ENCODE data around the gene METTL4. TPM values are rescaled to one million over a fixed set of nuclear protein-coding genes. Genes with fewer than 3 reads are reported as not detected.

The METTL4 gene
- total and polyA plus RNA-seq, 12 donors, result 3.9 to 9.9 (median 5.4) TPM

DNA sequence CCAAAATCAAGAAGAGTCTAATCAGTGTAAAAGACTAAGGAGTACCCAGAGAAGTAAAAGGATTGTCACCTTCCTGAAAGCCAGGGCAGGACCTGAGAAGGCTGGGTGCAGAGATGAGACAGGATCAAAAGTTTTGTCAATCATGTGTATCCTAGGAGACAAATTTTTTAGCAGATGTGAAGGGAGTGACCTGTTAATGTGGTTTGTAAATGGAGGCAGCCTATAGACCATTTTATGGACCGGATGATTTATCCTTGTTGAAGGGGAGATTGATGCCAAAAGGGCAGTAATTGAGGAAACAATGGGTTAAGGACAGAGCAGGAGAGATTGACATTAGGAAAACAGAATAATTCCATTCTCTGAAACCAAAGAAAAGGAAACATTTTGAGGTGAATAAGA is 865 bp upstream of the METTL4 start:
- H3K9me3 ChIP-seq, result no peaks in the 10 kb centered on the region
- peak overlapping the region in 1 of 10 donors; percentile 78 for H3K4me3 ChIP-seq
- peaks cover 0 to 9% (median 0%) of the 10 kb centered on the region in 9 donors for H3K36me3 ChIP-seq
- H3K27ac ChIP-seq, result peak overlapping the region in 1 of 10 donors; percentile 99
- WGBS, 2 donors, result 3 to 13% methylated on average over 1 of the region's 1 CpG
- H3K4me1 ChIP-seq, result peaks cover 0 to 46% (median 18%) of the 10 kb centered on the region in 9 donors
- ATAC-seq, result no peak
- TF ChIP-seq, protein P1, sequence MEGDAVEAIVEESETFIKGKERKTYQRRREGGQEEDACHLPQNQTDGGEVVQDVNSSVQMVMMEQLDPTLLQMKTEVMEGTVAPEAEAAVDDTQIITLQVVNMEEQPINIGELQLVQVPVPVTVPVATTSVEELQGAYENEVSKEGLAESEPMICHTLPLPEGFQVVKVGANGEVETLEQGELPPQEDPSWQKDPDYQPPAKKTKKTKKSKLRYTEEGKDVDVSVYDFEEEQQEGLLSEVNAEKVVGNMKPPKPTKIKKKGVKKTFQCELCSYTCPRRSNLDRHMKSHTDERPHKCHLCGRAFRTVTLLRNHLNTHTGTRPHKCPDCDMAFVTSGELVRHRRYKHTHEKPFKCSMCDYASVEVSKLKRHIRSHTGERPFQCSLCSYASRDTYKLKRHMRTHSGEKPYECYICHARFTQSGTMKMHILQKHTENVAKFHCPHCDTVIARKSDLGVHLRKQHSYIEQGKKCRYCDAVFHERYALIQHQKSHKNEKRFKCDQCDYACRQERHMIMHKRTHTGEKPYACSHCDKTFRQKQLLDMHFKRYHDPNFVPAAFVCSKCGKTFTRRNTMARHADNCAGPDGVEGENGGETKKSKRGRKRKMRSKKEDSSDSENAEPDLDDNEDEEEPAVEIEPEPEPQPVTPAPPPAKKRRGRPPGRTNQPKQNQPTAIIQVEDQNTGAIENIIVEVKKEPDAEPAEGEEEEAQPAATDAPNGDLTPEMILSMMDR (IDR thresholded peaks at IDR 0.05), result no peak
- intact Hi-C loops (cut with DNase I), result loop anchor here in 6 of 10 donors (5.0 to 10.0 kb wide), 4 partner anchors 65 to 85 kb away; partner anchors contain the start of gene SMCHD1 (in 4 of the 6)
- no peaks in the 10 kb centered on the region for H3K27me3 ChIP-seq
- no peak for DNase-seq

DNA sequence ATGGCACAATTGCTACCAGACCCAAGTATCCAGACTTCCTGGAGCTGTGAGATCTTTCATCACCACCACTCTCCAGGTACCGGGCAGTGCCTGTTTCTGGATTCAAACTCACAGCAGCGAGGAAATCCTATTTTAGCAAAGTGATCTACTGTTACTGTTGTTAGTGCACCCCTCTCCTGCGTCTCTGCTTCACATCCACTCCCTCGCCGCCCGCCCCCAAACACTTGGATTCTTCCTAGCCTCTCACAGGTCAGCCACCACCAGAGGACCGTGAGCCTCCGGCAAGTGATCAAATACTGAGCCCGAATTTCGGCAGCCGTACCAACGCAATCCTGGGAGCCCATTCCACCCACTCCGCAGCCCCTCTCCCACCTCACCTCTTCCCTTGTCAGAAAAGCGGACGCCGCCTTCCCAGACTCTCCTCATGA is 519 bp downstream of the METTL4 start:
- Histone ChIP-seq H3K9me3 (no peaks in the 10 kb centered on the region), H3K36me3 (peaks cover 0 to 19% (median 3%) of the 10 kb centered on the region in 9 donors), H3K27me3 (no peaks in the 10 kb centered on the region), H3K4me1 (peaks cover 0 to 46% (median 18%) of the 10 kb centered on the region in 9 donors), H3K4me3 (peak overlapping the region; percentile 47 to 88 (median 69)), H3K27ac (peak overlapping the region; percentile 92 to 99 (median 98))
- peak; percentile 69 to 70 for DNase-seq
- ATAC-seq, result peak; percentile 85 to 93 (median 90)
- WGBS, 2 donors, result 0% methylated on average over 16 of the region's 16 CpGs
- intact Hi-C loops (cut with DNase I), result loop anchor here in 9 of 10 donors (2.0 to 10.0 kb wide), 5 partner anchors 67 to 87 kb away; partner anchors contain the start of gene SMCHD1 (in 8 of the 9)
- TF ChIP-seq, protein P1 (IDR thresholded peaks at IDR 0.05), result peak in 5 of 9 donors; percentile 7 to 44 (median 30)

- H3K36me3 ChIP-seq, result peaks cover 0 to 30% (median 3%) of the 10 kb centered on the region in 9 donors
- intact Hi-C loops (cut with DNase I), result loop anchor here in 9 of 10 donors (2.0 to 10.0 kb wide), 6 partner anchors 68 to 1135 kb away; partner anchors contain the start of gene SMCHD1 (in 8 of the 9)
- WGBS, 2 donors, result 77 to 81% methylated on average over 10 of the region's 10 CpGs
- peak overlapping the region in 6 of 10 donors; percentile 69 to 88 (median 72) for H3K4me3 ChIP-seq
- TF ChIP-seq, protein P1 (IDR thresholded peaks at IDR 0.05), result no peak
- H3K27me3 ChIP-seq, result no peaks in the 10 kb centered on the region
- ATAC-seq, result no peak
- H3K27ac ChIP-seq, result peak overlapping the region in 2 of 10 donors; percentile 99
- peaks cover 0 to 46% (median 18%) of the 10 kb centered on the region in 9 donors for H3K4me1 ChIP-seq
- H3K9me3 ChIP-seq, result no peaks in the 10 kb centered on the region
- no peak for DNase-seq
Observed at GRCh38 chr18:2569338-2570207, 1.7 kb downstream of the METTL4 start.

GRCh38 chr18:2568605-2569004 is 2.7 kb downstream of the METTL4 start:
- Histone ChIP-seq H3K36me3 (peaks cover 0 to 38% (median 3%) of the 10 kb centered on the region in 9 donors), H3K27ac (no peak overlapping the region), H3K4me3 (no peak overlapping the region), H3K9me3 (no peaks in the 10 kb centered on the region), H3K27me3 (no peaks in the 10 kb centered on the region), H3K4me1 (peaks cover 0 to 40% (median 18%) of the 10 kb centered on the region in 9 donors)
- ATAC-seq (no peak), DNase-seq (no peak)
- intact Hi-C loops (cut with DNase I), result loop anchor here in 1 of 10 donors (10.0 kb wide), 1 partner anchor 1136 kb away; no protein-coding TSS in a partner anchor
- WGBS, 2 donors, result 93 to 97% methylated on average over 3 of the region's 3 CpGs
- TF ChIP-seq, protein P1 (IDR thresholded peaks at IDR 0.05), result no peak

Data from heart right ventricle (tissue), 16 donors.